RWPE2 (cell line): ENCODE results near the gene CCT6A.

Experiments used
- ATAC-seq: fragments of 200-7000 bp; cut with Tn5 transposase; 3 replicates; pipeline ENCODE4 v1.9.1; 2021; ENCODE audit warnings: low read depth
- DNase-seq: peaks from one replicate; pipeline ENCODE4 v3.0.0-alpha.2; 2020; ENCODE audit warnings: low spot score
- H3K27ac ChIP-seq: fragments of 450-650 bp; 2 replicates; pipeline ENCODE4 v1.5.1; 2017; ENCODE audit warnings: mild to moderate bottlenecking; ENCODE audit not compliant: poor library complexity, severe bottlenecking
- H3K27me3 ChIP-seq: fragments of 250-450 bp; sonication (Bioruptor Pico); 2 replicates; pipeline ENCODE4 v1.5.1; 2021; ENCODE audit warnings: mild to moderate bottlenecking, moderate library complexity; ENCODE audit not compliant: insufficient read depth, poor library complexity, severe bottlenecking
- H3K36me3 ChIP-seq: fragments of 250-450 bp; sonication (Bioruptor Pico); 2 replicates; pipeline ENCODE4 v1.5.1; 2020; ENCODE audit warnings: low read depth, mild to moderate bottlenecking, moderate library complexity
- H3K4me1 ChIP-seq: fragments of 250-450 bp; sonication (Bioruptor Pico); 2 replicates; pipeline ENCODE4 v1.5.1; 2021; ENCODE audit warnings: mild to moderate bottlenecking, moderate library complexity; ENCODE audit not compliant: insufficient read depth, poor library complexity, severe bottlenecking
- H3K4me3 ChIP-seq: fragments of 250-450 bp; sonication (Bioruptor Pico); 2 replicates; pipeline ENCODE4 v1.5.1; 2021; ENCODE audit warnings: mild to moderate bottlenecking, moderate library complexity; ENCODE audit not compliant: severe bottlenecking
- H3K9me3 ChIP-seq: fragments of 250-450 bp; sonication (Bioruptor Pico); 2 replicates; pipeline ENCODE4 v1.5.1; 2021; ENCODE audit warnings: mild to moderate bottlenecking, moderate library complexity; ENCODE audit not compliant: severe bottlenecking
- TF ChIP-seq, protein P1 (sequence below): fragments of 450-650 bp; IDR thresholded peaks from one replicate; pipeline ENCODE4 v1.5.1; 2017; ENCODE audit warnings: mild to moderate bottlenecking, moderate library complexity; ENCODE audit not compliant: poor library complexity, severe bottlenecking

Gene CCT6A, protein sequence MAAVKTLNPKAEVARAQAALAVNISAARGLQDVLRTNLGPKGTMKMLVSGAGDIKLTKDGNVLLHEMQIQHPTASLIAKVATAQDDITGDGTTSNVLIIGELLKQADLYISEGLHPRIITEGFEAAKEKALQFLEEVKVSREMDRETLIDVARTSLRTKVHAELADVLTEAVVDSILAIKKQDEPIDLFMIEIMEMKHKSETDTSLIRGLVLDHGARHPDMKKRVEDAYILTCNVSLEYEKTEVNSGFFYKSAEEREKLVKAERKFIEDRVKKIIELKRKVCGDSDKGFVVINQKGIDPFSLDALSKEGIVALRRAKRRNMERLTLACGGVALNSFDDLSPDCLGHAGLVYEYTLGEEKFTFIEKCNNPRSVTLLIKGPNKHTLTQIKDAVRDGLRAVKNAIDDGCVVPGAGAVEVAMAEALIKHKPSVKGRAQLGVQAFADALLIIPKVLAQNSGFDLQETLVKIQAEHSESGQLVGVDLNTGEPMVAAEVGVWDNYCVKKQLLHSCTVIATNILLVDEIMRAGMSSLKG

DNA sequence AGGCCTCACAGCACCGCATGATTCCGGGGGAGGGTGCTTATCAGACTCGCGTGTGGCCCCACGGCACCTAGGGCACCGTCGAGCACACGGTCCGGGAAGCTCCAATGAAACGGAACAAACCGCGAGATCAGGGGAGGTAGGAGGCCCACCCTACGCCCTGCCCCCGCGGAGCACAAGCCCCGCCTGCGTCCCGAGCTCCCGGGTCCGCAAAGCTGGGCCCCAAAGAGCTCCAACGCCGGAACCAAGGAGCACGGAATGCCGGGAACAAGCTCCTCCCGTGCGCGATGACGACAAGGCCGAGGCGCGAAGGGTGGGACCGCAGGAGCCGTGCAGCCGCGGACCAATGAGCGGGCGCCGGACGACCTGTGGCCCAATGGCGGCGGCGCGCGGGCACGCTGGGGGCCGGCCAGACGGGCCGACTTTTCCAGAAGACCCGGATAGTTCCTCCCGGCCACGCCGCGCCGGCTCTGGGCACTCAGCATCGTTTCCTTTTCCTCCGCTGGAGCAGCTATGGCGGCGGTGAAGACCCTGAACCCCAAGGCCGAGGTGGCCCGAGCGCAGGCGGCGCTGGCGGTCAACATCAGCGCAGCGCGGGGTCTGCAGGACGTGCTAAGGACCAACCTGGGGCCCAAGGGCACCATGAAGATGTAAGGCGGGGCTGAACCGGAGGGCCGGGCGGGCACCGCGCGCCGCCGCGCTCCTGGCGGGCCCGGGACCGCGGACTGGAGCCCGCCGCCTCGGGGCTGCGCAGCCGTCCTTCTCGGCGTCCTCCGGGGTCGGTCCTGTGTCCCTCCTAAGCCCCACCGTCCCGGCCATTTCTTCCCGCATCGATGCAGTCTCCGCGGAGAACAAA lies at the start of gene CCT6A, which contains the start of gene PSPH:
TSS of gene CCT6A (plus strand) at position 427 of the 853 bp plus-strand sequence. CDS start at position 511, 84 bp downstream.
TSS of gene PSPH (minus strand) at position 106 of the 853 bp plus-strand sequence. CDS start 30,232 bp downstream, outside the sequence.
- peaks cover 13% of the 10 kb centered on the region for H3K4me1 ChIP-seq
- H3K27ac ChIP-seq, result peak within 1 kb of the TSS; percentile 60
- DNase-seq (peak; percentile 97), ATAC-seq (peak; percentile 93)
- no peaks in the 10 kb centered on the region for H3K9me3 ChIP-seq
- TF ChIP-seq, protein P1, sequence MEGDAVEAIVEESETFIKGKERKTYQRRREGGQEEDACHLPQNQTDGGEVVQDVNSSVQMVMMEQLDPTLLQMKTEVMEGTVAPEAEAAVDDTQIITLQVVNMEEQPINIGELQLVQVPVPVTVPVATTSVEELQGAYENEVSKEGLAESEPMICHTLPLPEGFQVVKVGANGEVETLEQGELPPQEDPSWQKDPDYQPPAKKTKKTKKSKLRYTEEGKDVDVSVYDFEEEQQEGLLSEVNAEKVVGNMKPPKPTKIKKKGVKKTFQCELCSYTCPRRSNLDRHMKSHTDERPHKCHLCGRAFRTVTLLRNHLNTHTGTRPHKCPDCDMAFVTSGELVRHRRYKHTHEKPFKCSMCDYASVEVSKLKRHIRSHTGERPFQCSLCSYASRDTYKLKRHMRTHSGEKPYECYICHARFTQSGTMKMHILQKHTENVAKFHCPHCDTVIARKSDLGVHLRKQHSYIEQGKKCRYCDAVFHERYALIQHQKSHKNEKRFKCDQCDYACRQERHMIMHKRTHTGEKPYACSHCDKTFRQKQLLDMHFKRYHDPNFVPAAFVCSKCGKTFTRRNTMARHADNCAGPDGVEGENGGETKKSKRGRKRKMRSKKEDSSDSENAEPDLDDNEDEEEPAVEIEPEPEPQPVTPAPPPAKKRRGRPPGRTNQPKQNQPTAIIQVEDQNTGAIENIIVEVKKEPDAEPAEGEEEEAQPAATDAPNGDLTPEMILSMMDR, result no peak
- H3K4me3 ChIP-seq, result peak within 1 kb of the TSS; percentile 75
- H3K36me3 ChIP-seq, result peaks cover 43% of the 10 kb centered on the region
- no peaks in the 10 kb centered on the region for H3K27me3 ChIP-seq

- Histone ChIP-seq H3K27ac (no peak overlapping the region), H3K9me3 (no peaks in the 10 kb centered on the region), H3K4me3 (no peak overlapping the region), H3K27me3 (no peaks in the 10 kb centered on the region), H3K36me3 (peaks cover 11% of the 10 kb centered on the region), H3K4me1 (peaks cover 9% of the 10 kb centered on the region)
- ATAC-seq (no peak), DNase-seq (no peak)
- TF ChIP-seq, protein P1, result no peak
Observed at GRCh38 chr7:56003749-56004148, 47.8 kb upstream of the CCT6A start.

GRCh38 chr7:56007167-56007652 lies 44.4 kb upstream of the CCT6A start:
- Histone ChIP-seq H3K27me3 (no peaks in the 10 kb centered on the region), H3K27ac (peak overlapping the region; percentile 13), H3K4me3 (no peak overlapping the region), H3K36me3 (peaks cover 9% of the 10 kb centered on the region), H3K9me3 (no peaks in the 10 kb centered on the region), H3K4me1 (peaks cover 19% of the 10 kb centered on the region)
- TF ChIP-seq, protein P1, result peak; percentile 17
- DNase-seq (no peak), ATAC-seq (no peak)

DNA sequence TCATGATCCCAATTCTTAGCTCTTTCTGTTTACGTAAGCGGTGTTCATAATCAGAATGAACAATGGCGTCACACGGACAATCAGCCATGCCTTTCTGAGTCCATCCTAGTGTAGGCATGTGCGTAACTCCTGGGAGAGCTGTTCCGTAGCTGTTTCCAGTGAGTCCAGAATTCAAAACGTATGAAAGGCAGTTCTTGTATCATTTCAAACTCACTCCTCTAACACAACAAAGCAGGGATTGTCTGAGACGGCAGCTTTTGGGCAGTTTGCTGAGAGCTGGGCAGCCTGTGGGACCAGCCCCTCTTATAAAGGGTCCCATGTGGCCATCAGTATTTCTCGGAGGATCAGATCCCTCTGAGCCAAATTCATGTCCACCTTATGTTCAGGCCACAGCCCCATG lies 43.7 kb upstream of the CCT6A start:
- DNase-seq (no peak), ATAC-seq (no peak)

More for the DNA sequence above, 43.7 kb upstream of the CCT6A start:
- Histone ChIP-seq H3K9me3 (no peaks in the 10 kb centered on the region), H3K4me3 (no peak overlapping the region), H3K4me1 (peaks cover 19% of the 10 kb centered on the region), H3K36me3 (peaks cover 11% of the 10 kb centered on the region), H3K27ac (no peak overlapping the region), H3K27me3 (no peaks in the 10 kb centered on the region)
- TF ChIP-seq, protein P1, result no peak
